AG04450 (cell line): Measurements from ENCODE around the gene PER1. TPM values are rescaled to one million over a fixed set of nuclear protein-coding genes. Genes with fewer than 3 reads are reported as not detected.
A peak's percentile ranks its signal among the peaks of the same experiment; 100 is the strongest.

Source experiments
- CTCF ChIA-PET: fragments of 300-600, 350-600 bp; formaldehyde crosslinking; extraction: SDS; loops from one replicate; lab custom pipeline; 2022; ENCODE audit warnings: antibody characterized with exemption, inconsistent platforms; lab: Charles Lee
- POLR2A ChIA-PET: fragments of 350-600 bp; formaldehyde crosslinking; extraction: SDS; loops from one replicate; lab custom pipeline; 2021; ENCODE audit warnings: antibody characterized with exemption, inconsistent platforms; lab: Yijun Ruan, JAX
- DNase-seq: peaks from one replicate; pipeline ENCODE4 v3.0.0-alpha.2; 2011; ENCODE audit warnings: low read depth, low spot score
- H3K27ac ChIP-seq: one replicate; pipeline ENCODE4 v1.5.1; 2012; ENCODE audit warnings: low read depth, low read length, control low read depth
- H3K27me3 ChIP-seq: one replicate; pipeline ENCODE4 v1.6.0; 2012; ENCODE audit warnings: low read length; ENCODE audit not compliant: control insufficient read depth, insufficient read depth
- H3K4me3 ChIP-seq: 2 replicates; pipeline ENCODE4 v1.5.1; 2011; ENCODE audit warnings: mild to moderate bottlenecking, low read depth, low read length, control low read depth
- H3K9me3 ChIP-seq: 2 replicates; pipeline ENCODE4 v1.5.1; 2012; ENCODE audit warnings: low read length; ENCODE audit not compliant: control insufficient read depth, insufficient read depth
- CTCF ChIP-seq: IDR thresholded peaks from 2 replicates; pipeline ENCODE4 v1.5.1; 2011; ENCODE audit warnings: low read depth, low read length, control low read depth, inconsistent platforms
- polyA minus RNA-seq: library from RNA; depleted of rRNA, polyadenylated mRNA; stranded (reverse); fragments of >200 nt; gene quantifications from 2 replicates; pipeline ENCODE4 v1.2.3, GENCODE V29; 2011; rRNA and poly(A)+ RNA removed
- polyA plus RNA-seq: library from polyadenylated mRNA; depleted of rRNA; stranded (reverse); fragments of >200 nt; gene quantifications from 2 replicates; pipeline ENCODE4 v1.2.3, GENCODE V29; 2011; rRNA removed

The PER1 gene
- polyA plus RNA-seq (3.1 and 5.5 TPM in 2 replicates), polyA minus RNA-seq (11.4 and 19.0 TPM in 2 replicates)

GRCh38 chr17:8152112-8152775, at the start of gene PER1:
Gene PER1, minus strand, starts transcription at chr17:8152404. Its CDS starts 1,698 bp downstream, at chr17:8150706.
- POLR2A ChIA-PET: interaction anchor here (0.5 to 3.0 kb wide), 4 partner anchors 12 to 36 kb away, joined by 3 to 14 read pairs (median 4); no protein-coding TSS in a partner anchor
- Histone ChIP-seq H3K9me3 (no peaks in the 10 kb centered on the region; the same call in 1 of the 2 replicates), H3K4me3 (peak within 1 kb of the TSS; percentile 92), H3K27ac (peak within 1 kb of the TSS; percentile 100), H3K27me3 (no peaks in the 10 kb centered on the region)
- peak; percentile 78 for DNase-seq
- CTCF ChIA-PET: no interaction called here
- TF ChIP-seq CTCF: no peak

GRCh38 chr17:8192070-8192815, 40.0 kb upstream of the PER1 start:
- H3K9me3 ChIP-seq: no peaks in the 10 kb centered on the region; the same call in 1 of the 2 replicates
- DNase-seq: peak; percentile 47
- H3K27ac ChIP-seq: peak overlapping the region; percentile 22
- no peak for TF ChIP-seq CTCF
- no peaks in the 10 kb centered on the region for H3K27me3 ChIP-seq
- peak overlapping the region; percentile 39; the same call in 1 of the 2 replicates for H3K4me3 ChIP-seq
- ChIA-PET POLR2A (interaction anchor here (0.5 to 1.2 kb wide), 4 partner anchors 10 to 36 kb away, joined by 3 to 5 read pairs (median 3); partner anchors contain the start of gene AURKB), CTCF (interaction anchor here (2.5 kb wide), 1 partner anchor 74 kb away, joined by 8 read pairs; the partner anchor contains the start of gene ALOXE3)

GRCh38 chr17:8190506-8190905, 38.3 kb upstream of the PER1 start:
- ChIA-PET CTCF (interaction anchor here (0.6 to 1.4 kb wide), 4 partner anchors 28 to 71 kb away, joined by 3 to 4 read pairs (median 3); no protein-coding TSS in a partner anchor), POLR2A (interaction anchor here (0.6 to 1.4 kb wide), 10 partner anchors 9 to 245 kb away, joined by 3 to 14 read pairs (median 6); partner anchors contain the start of genes AURKB and NDEL1)
- Histone ChIP-seq H3K27ac (no peak overlapping the region), H3K9me3 (no peaks in the 10 kb centered on the region; the same call in 1 of the 2 replicates), H3K27me3 (no peaks in the 10 kb centered on the region), H3K4me3 (peak overlapping the region; percentile 27; the same call in 1 of the 2 replicates)
- TF ChIP-seq CTCF: no peak
- no peak for DNase-seq

GRCh38 chr17:8189711-8190477, 37.7 kb upstream of the PER1 start, which contains the start of gene BORCS6:
Gene BORCS6, minus strand, starts transcription at chr17:8190180. Its CDS starts 40 bp downstream, at chr17:8190140.
- no peaks in the 10 kb centered on the region for H3K27me3 ChIP-seq
- DNase-seq: peak; percentile 97
- peak within 1 kb of the TSS; percentile 90 for H3K27ac ChIP-seq
- ChIA-PET CTCF (interaction anchor here (0.6 to 1.3 kb wide), 3 partner anchors 28 to 70 kb away, joined by 3 to 4 read pairs (median 3); no protein-coding TSS in a partner anchor), POLR2A (interaction anchor here (0.6 to 1.4 kb wide), 10 partner anchors 10 to 246 kb away, joined by 3 to 14 read pairs (median 6); partner anchors contain the start of genes AURKB and NDEL1)
- no peaks in the 10 kb centered on the region; the same call in 1 of the 2 replicates for H3K9me3 ChIP-seq
- TF ChIP-seq CTCF: peak; percentile 8; the same call in 1 of the 2 replicates
- H3K4me3 ChIP-seq: peak within 1 kb of the TSS; percentile 75
